Measurements from ENCODE around the gene SOD1.
"Not testable (repeated sequence)": the region's sequence is repeated elsewhere in the genome, so short reads cannot be mapped to it uniquely, and the experiment has no call there.

Gene SOD1

GRCh38 chr21:31659536-31660258, at the start of gene SOD1:
Gene SOD1, plus strand, starts transcription at chr21:31659693. Its CDS starts 77 bp downstream, at chr21:31659770.
- peak; percentile 81 for DNase-seq (ENCODE audit: low spot score)

- DNase-seq (ENCODE audit: low spot score) = no peak
Observed at GRCh38 chr21:31611445-31611844, 48.0 kb upstream of the SOD1 start.

- DNase-seq (ENCODE audit: low spot score) = no peak
Observed at GRCh38 chr21:31612894-31613785, 46.4 kb upstream of the SOD1 start.

GRCh38 chr21:31614705-31615104, 44.8 kb upstream of the SOD1 start:
- DNase-seq (ENCODE audit: low spot score) = no peak

- DNase-seq (ENCODE audit: low spot score) = no peak
Observed at GRCh38 chr21:31616216-31616615, 43.3 kb upstream of the SOD1 start.

- no peak for DNase-seq (ENCODE audit: low spot score)
Observed at GRCh38 chr21:31618696-31619430, 40.6 kb upstream of the SOD1 start.

- DNase-seq (ENCODE audit: low spot score) = no peak
Observed at GRCh38 chr21:31622397-31622796, 37.1 kb upstream of the SOD1 start.

- DNase-seq (ENCODE audit: low spot score) = peak; percentile 25
Observed at GRCh38 chr21:31623664-31624063, 35.8 kb upstream of the SOD1 start.

GRCh38 chr21:31624181-31624580, 35.3 kb upstream of the SOD1 start:
- peak; percentile 61 for DNase-seq (ENCODE audit: low spot score)

- DNase-seq (ENCODE audit: low spot score) = no peak
Observed at GRCh38 chr21:31624961-31625491, 34.5 kb upstream of the SOD1 start.

GRCh38 chr21:31629972-31630711, 29.4 kb upstream of the SOD1 start:
- peak; percentile 86 for DNase-seq (ENCODE audit: low spot score)

GRCh38 chr21:31631881-31632280, 27.6 kb upstream of the SOD1 start:
- not testable (repeated sequence) for DNase-seq (ENCODE audit: low spot score)

GRCh38 chr21:31634993-31635392, 24.5 kb upstream of the SOD1 start:
- DNase-seq (ENCODE audit: low spot score) = no peak

GRCh38 chr21:31636874-31637273, 22.6 kb upstream of the SOD1 start:
- no peak for DNase-seq (ENCODE audit: low spot score)

GRCh38 chr21:31641416-31641922, 18.0 kb upstream of the SOD1 start:
- no peak for DNase-seq (ENCODE audit: low spot score)

GRCh38 chr21:31644643-31645042, 14.8 kb upstream of the SOD1 start:
- no peak for DNase-seq (ENCODE audit: low spot score)

- no peak for DNase-seq (ENCODE audit: low spot score)
Observed at GRCh38 chr21:31647650-31648049, 11.8 kb upstream of the SOD1 start.

GRCh38 chr21:31650930-31651329, 8.6 kb upstream of the SOD1 start:
- DNase-seq (ENCODE audit: low spot score) = no peak

- not testable (repeated sequence) for DNase-seq (ENCODE audit: low spot score)
Observed at GRCh38 chr21:31651491-31651890, 8.0 kb upstream of the SOD1 start.

GRCh38 chr21:31654340-31654739, 5.2 kb upstream of the SOD1 start:
- DNase-seq (ENCODE audit: low spot score) = no peak

Measured in COLO829 (cell line).